Esophagus mucosa (tissue), 1 donor: ENCODE results near the gene ZNF516. TPM values are rescaled to one million over a fixed set of nuclear protein-coding genes. Genes with fewer than 3 reads are reported as not detected.

ENCODE experiments used
- ATAC-seq: fragments of 200-7000 bp; cut with Tn5 transposase; one replicate; pipeline ENCODE4 v1.9.1; 2020
- total RNA-seq: library from RNA; stranded (reverse); gene quantifications from one replicate; pipeline ENCODE4 v1.2.4, GENCODE V29; 2023
- donor health status: DM: yes; HTN: yes; CAD: no.

The ZNF516 gene
- total RNA-seq, 1 donor from 2014 or later: 19.3 TPM

DNA sequence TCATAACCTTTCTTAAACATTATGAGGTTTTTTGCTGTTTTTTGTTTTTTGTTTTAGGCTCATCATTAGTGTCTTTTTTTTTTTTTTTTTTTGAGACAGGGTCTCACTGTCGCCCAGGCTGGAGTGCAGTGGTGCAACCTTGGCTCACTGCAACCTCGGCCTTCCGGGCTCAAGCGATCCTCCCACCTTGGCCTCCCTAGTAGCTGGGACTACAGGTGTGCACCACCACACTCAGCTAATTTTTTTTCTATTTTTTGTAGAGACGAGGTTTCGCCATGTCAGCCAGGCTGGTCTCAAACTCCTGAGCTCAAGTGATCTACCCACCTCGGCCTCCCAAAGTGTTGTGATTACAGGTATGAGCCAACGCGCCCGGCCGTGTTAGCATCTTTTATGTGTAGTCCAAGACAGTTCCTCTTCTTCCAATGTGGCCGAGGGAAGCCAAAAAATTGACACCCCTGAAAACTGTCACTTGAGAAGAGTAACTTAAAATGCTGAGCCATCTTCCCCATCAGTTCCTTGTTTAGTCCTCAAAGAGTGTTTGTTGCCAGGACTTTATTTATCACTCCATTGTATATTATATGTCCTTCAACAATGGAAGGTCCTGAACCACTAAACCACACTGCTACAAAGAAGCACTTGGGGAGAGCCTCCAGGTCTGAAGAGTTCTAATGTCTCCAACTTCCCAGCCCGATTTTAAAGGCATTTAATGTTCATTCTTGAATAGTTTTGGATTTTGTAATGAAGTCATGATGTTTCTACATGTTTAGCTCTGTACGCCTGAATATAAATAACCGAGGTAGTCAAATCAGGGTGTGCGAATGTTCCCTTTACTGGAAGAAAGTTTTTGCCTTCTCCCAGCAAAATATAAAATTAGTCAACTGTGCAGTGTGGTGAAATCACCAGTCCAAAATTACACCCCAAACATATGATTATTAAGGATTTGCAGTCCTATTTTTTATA, 26.4 kb downstream of the ZNF516 start:
- no peak for ATAC-seq

DNA sequence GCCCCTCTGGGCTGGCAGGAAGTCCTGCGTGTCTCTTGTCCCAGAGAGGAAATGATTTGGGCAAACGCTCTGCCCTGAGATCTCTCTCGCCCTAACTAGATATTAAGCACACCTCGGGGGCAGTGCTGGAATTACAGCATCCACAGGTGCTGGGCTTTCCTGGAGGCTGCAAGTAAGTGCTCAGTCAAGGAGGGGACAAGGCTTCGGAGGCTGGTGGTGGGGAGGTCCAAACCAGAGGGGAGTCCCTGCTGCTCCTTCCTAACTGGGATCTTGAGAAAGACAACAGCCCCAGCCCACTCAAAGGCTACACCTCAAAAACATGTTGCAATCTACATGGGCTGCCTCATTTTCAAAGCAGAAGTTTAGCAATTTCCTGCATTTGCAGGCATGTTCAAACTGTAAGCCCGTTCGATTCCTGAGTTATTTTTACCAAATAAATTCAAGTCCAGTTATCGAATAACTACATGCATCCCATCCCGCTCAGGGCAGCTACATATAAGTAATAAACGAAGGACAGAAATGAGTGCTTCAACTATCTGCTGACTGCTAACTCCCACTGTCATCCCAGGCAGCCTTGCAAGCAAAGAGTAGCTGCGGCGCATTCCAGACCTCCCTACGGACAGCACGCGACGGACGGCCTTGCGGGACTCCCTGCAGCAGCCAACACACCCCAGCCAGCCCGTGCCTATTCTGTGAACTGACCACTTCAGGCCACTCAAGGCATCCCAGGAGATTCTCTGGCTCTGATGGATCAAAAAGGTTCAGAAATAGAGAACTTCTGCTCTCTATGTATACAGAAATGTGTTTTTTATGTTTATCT, 27.5 kb downstream of the ZNF516 start:
- no peak for ATAC-seq

GRCh38 chr18:76466410-76466991, 28.5 kb downstream of the ZNF516 start:
- ATAC-seq: peak; percentile 42

- no peak for ATAC-seq
These were observed 29.2 kb downstream of the ZNF516 start for GRCh38 chr18:76465630-76466409.

- ATAC-seq: no peak
These were observed 30.5 kb downstream of the ZNF516 start for GRCh38 chr18:76464281-76465259.

DNA sequence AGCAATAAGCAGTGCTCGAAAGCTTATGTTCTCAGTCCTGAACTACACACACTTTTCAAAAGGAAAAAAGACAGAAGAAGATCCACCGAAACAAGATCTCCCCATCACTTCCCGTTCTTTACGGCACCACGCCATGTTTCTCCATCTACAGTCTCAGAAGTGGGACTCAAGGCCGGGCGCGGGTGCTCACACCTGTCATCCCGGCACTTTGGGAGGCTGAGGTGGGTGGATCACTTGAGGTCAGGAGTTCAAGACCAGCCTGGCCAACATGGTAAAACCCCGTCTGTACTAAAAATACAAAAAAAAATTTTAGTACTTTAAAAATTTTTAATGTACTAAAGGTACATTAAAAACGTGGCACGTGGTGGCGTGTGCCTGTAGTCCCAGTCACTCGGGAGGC, 31.2 kb downstream of the ZNF516 start:
- no peak for ATAC-seq

- ATAC-seq: no peak
These were observed 31.7 kb downstream of the ZNF516 start for GRCh38 chr18:76463358-76463757.

- ATAC-seq: no peak
These were observed 32.7 kb downstream of the ZNF516 start for GRCh38 chr18:76462326-76462694.

DNA sequence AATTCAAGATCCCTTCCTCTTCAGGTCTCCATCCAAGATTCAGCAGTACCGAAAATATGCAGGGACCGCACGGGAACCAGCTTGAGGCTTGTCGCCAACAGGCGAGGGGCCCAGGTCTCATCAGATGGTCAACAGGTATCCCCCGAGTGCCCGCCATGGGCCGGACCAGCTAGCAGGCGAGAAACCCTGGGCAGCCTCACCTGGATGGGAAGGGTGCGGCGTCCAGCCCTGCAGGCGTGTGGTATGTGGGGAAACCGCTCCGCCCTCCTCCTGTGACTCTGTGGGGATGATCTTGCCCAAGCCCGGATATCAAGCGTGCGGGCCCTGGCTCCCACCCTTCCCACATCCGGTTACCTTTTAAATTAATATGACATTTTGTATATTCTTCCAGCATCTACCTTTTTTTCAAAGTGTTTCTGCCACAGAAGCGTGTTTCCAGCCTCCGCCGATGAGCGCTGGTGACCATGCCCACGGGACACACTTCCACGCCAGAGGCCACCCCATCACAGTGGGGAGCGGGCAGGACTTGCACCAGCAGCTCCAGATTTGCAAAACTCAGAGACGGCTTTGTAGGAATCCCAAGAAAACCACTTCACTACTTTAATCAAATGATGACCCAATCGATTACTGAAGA, 33.2 kb downstream of the ZNF516 start:
- ATAC-seq: no peak

DNA sequence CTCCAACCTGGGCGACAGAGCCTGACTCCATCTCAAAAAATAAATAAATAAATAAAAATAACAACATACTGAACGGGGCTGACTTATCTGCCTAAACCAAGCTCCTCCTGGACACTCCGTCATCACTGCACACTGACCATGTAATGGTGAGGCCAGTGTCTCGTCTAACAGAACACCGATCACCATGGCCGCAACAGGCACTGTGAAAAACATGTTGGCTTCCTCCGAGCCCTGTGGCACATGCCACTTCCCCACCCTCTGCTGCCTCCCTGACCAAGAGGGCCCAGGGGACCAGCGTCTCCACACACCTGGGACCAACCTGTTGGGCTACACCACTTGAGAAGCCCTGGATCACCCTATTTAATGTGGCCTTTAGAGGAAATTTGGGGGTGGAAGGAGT, 33.9 kb downstream of the ZNF516 start:
- no peak for ATAC-seq

DNA sequence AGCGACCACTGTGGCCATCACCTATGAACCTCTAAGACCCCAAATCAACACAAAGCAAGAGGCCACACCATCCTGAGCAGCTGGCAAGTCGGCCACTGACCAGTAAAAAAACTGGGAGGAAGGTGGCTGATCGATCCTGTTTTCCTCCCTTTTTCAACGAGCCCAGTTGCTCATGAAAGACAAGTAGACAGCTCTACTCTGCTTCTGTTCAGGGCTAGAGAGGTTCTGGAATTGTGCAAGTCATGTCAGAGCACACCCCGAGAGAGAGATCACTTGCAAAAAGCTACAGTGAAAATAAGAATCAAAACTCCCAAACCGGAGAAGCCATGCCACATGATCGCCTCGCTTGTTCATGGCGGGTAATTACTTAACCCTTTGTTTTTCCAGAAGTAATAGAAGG, 34.6 kb downstream of the ZNF516 start:
- ATAC-seq: no peak

- peak; percentile 94 for ATAC-seq
These were observed 35.2 kb downstream of the ZNF516 start for GRCh38 chr18:76459687-76460350.

- no peak for ATAC-seq
These were observed 35.7 kb downstream of the ZNF516 start for GRCh38 chr18:76459312-76459686.

DNA sequence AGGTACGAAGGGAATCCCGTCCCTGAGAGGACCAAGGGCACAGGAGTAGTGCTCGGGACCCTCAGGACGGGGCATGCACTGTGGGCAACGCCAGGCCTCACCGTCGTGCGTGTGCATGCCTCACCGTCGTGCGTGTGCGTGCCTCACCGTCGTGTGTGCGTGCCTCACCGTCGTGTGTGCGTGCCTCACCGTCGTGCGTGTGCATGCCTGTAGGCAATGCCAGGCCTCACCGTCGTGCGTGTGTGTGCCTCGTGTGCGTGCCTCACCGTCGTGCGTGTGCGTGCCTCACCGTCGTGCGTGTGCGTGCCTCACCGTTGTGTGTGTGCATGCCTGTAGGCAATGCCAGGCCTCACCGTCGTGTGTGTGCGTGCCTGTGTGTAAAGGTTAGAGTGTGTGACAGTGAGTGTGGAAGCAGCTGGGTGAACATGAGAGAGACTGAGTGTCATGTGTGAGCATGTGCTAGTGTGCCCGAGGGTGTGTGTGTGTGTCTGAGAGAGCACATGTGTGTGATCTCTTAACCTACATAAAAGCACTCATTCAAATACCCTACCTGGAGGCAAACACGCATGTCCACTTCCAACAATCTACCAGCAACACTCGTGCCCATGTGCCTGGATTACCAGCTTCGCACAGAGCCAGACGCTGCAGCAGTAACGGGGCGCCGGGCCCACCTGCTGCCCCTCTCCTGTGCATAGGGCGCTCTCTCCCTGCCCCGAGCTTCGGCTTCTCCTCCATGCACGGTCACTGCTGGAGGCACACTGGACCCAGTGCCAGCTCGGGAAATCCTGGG, 36.3 kb downstream of the ZNF516 start:
- ATAC-seq: no peak

- ATAC-seq: no peak
These were observed 37.1 kb downstream of the ZNF516 start for GRCh38 chr18:76457957-76458356.

DNA sequence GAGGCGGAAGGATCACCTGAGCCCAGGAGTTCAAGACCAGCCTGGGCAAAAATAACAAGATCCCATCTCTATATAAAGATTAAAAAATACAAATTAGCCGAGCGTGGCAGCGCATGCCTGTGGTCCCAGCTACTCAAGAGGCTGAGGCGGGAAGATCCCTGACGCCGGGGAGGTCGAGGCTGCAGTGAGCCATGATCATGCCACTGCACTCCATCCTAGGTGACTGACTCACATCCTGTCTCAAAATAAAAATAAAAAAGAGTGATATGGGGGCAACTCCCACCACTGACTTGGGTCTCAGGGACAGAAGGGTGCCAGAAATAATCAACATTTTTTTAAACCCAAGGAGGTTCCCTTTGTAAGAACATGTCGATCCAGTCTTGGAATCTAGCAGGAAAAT, 37.6 kb downstream of the ZNF516 start:
- ATAC-seq: no peak

GRCh38 chr18:76456823-76457222, 38.2 kb downstream of the ZNF516 start:
- no peak for ATAC-seq

- no peak for ATAC-seq
These were observed 38.9 kb downstream of the ZNF516 start for GRCh38 chr18:76456018-76456750.
